ENCODE results near the gene RB1. TPM values are rescaled to one million over a fixed set of nuclear protein-coding genes. Genes with fewer than 3 reads are reported as not detected.
A peak's percentile ranks its signal among the peaks of the same experiment; 100 is the strongest.

Gene RB1
- total and polyA plus RNA-seq, 3 experiments from 2014 or later: 16.8 to 38.9 (median 38.2) TPM

GRCh38 chr13:48528720-48529119 is 225.2 kb downstream of the RB1 start:
- H3K4me3 Mint-ChIP-seq: no peak overlapping the region
- peak overlapping the region in 2 of 8 donors; percentile 1 to 5 for H3K27ac Mint-ChIP-seq
- no peak for DNase-seq
- Histone ChIP-seq H3K36me3 (ENCODE audit: insufficient read depth, low read length) (no peaks in the 10 kb centered on the region), H3K27ac (ENCODE audit: low read depth, low read length) (no peak overlapping the region), H3K4me3 (ENCODE audit: low read length) (no peak overlapping the region), H3K27me3 (ENCODE audit: insufficient read depth, low read length, poor library complexity, severe bottlenecking) (no peaks in the 10 kb centered on the region), H3K4me1 (ENCODE audit: insufficient read depth, low read length) (peaks cover 28% of the 10 kb centered on the region), H3K9me3 (ENCODE audit: low read length) (no peaks in the 10 kb centered on the region)
- peaks cover 0 to 10% of the 10 kb centered on the region in 2 donors for H3K27me3 Mint-ChIP-seq
- H3K9me3 Mint-ChIP-seq: no peaks in the 10 kb centered on the region
- H3K4me1 Mint-ChIP-seq: peaks cover 36 to 72% (median 63%) of the 10 kb centered on the region in 3 donors
- peaks cover 0 to 7% (median 0%) of the 10 kb centered on the region in 3 donors for H3K36me3 Mint-ChIP-seq
- ChIA-PET POLR2A (no interaction called here), CTCF (interaction anchor here (1.3 kb wide), 1 partner anchor 24 kb away, joined by 5 read pairs; no protein-coding TSS in a partner anchor)

- Mint-ChIP-seq H3K4me3 (peak overlapping the region in 5 of 7 donors; percentile 10 to 96 (median 92)), H3K4me1 (peaks cover 35 to 67% (median 63%) of the 10 kb centered on the region in 3 donors), H3K27me3 (peaks cover 0 to 9% of the 10 kb centered on the region in 2 donors), H3K9me3 (no peaks in the 10 kb centered on the region), H3K36me3 (peaks cover 0 to 7% (median 2%) of the 10 kb centered on the region in 3 donors), H3K27ac (peak overlapping the region in 7 of 8 donors; percentile 98 to 99 (median 98))
- ChIA-PET CTCF (interaction anchor here (0.9 to 1.4 kb wide), 3 partner anchors 26 to 31 kb away, joined by 3 read pairs; no protein-coding TSS in a partner anchor), POLR2A (interaction anchor here (0.5 kb wide), 1 partner anchor 32 kb away, joined by 6 read pairs; no protein-coding TSS in a partner anchor)
- Histone ChIP-seq H3K4me3 (ENCODE audit: low read length) (no peak overlapping the region), H3K36me3 (ENCODE audit: insufficient read depth, low read length) (no peaks in the 10 kb centered on the region), H3K9me3 (ENCODE audit: low read length) (no peaks in the 10 kb centered on the region), H3K27me3 (ENCODE audit: insufficient read depth, low read length, poor library complexity, severe bottlenecking) (no peaks in the 10 kb centered on the region), H3K27ac (ENCODE audit: low read depth, low read length) (no peak overlapping the region), H3K4me1 (ENCODE audit: insufficient read depth, low read length) (peaks cover 30% of the 10 kb centered on the region)
- no peak for DNase-seq
These were observed 227.3 kb downstream of the RB1 start for GRCh38 chr13:48530833-48531232.

Other genes starting within 250 kb of the RB1 start
- gene MED4, start 208.6 kb upstream of the RB1 start, total RNA-seq: 10 to 100 TPM; 61.1 to 68.1 TPM
- gene MED4, start 208.6 kb upstream of the RB1 start, polyA plus RNA-seq: 105 TPM
- 100 to 1,000 TPM; 122 to 127 TPM for gene ITM2B, start 70.5 kb upstream of the RB1 start, total RNA-seq
- gene ITM2B, start 70.5 kb upstream of the RB1 start, polyA plus RNA-seq: 1,289 TPM
- gene LPAR6, start 109.4 kb downstream of the RB1 start, total RNA-seq: 1 to 10 TPM; 7.9 to 8.8 TPM
- 34.2 TPM for gene LPAR6, start 109.4 kb downstream of the RB1 start, polyA plus RNA-seq
- 1 to 10 TPM; 5.4 to 6.5 TPM for gene RCBTB2, start 229.3 kb downstream of the RB1 start, total RNA-seq
- gene RCBTB2, start 229.3 kb downstream of the RB1 start, polyA plus RNA-seq: 23.4 TPM